Right atrium auricular region (tissue), 2 donors: Measurements from ENCODE around the gene ZCCHC10. TPM values are rescaled to one million over a fixed set of nuclear protein-coding genes. Genes with fewer than 3 reads are reported as not detected.

Experiments used
- DNase-seq: peaks from one replicate; pipeline ENCODE4 v3.0.0-alpha.2; 2019; ENCODE audit warnings: low spot score
- H3K27ac ChIP-seq, 2 donors: fragments of 200-600 bp; sonication (generic); 1 replicate in 1 of 2; 2 replicates in 1 of 2; pipeline ENCODE4 v1.5.1; 2016 to 2019
- H3K27me3 ChIP-seq, 2 donors: fragments of 200-600 bp; sonication (generic); one replicate each; pipeline versions ENCODE4 v1.5.1 to v1.6.0; 2017 to 2019
- H3K36me3 ChIP-seq: fragments of 200-600 bp; sonication (generic); one replicate; pipeline ENCODE4 v1.5.1; 2016
- H3K4me1 ChIP-seq, 2 donors: fragments of 200-600 bp; sonication (generic); one replicate each; pipeline versions ENCODE4 v1.5.1 to v1.6.0; 2017 to 2019
- H3K4me3 ChIP-seq, 2 donors: fragments of 200-600 bp; sonication (generic); 1 replicate in 1 of 2; 2 replicates in 1 of 2; pipeline ENCODE4 v1.5.1; 2017 to 2019; ENCODE audit warnings: mild to moderate bottlenecking in 1 of 2, moderate library complexity in 1 of 2
- H3K9me3 ChIP-seq, 2 donors: fragments of 200-600 bp; sonication (generic); one replicate each; pipeline ENCODE4 v1.5.1; 2019
- CTCF ChIP-seq, 2 donors: fragments of 200-600 bp; sonication (generic); IDR thresholded peaks; one replicate each; pipeline ENCODE4 v1.5.1; 2019; ENCODE audit warnings: antibody characterized with exemption in 2 of 2
- total RNA-seq, 2 donors: library from RNA; depleted of rRNA; stranded (reverse); fragments of >200 nt; gene quantifications; one replicate each; pipeline ENCODE4 v1.1.0, GENCODE V29; 2016

The ZCCHC10 gene
- total RNA-seq, 2 donors from 2014 or later = 18.4 to 18.8 TPM

GRCh38 chr5:133035224-133035623 is 8.9 kb upstream of the ZCCHC10 start:
- no peak for DNase-seq
- no peaks in the 10 kb centered on the region for H3K36me3 ChIP-seq
- no peak for TF ChIP-seq CTCF (IDR thresholded peaks at IDR 0.05)
- no peaks in the 10 kb centered on the region for H3K4me1 ChIP-seq
- H3K27me3 ChIP-seq = no peaks in the 10 kb centered on the region
- no peak overlapping the region for H3K27ac ChIP-seq
- no peak overlapping the region for H3K4me3 ChIP-seq
- no peaks in the 10 kb centered on the region for H3K9me3 ChIP-seq

- no peaks in the 10 kb centered on the region for H3K4me1 ChIP-seq
- no peak for DNase-seq
- no peak overlapping the region for H3K27ac ChIP-seq
- no peaks in the 10 kb centered on the region for H3K27me3 ChIP-seq
- H3K4me3 ChIP-seq = no peak overlapping the region
- no peaks in the 10 kb centered on the region for H3K36me3 ChIP-seq
- no peak for TF ChIP-seq CTCF (IDR thresholded peaks at IDR 0.05)
- no peaks in the 10 kb centered on the region for H3K9me3 ChIP-seq
Observed at GRCh38 chr5:133034064-133034463, 7.7 kb upstream of the ZCCHC10 start.

GRCh38 chr5:133032852-133033742 is 6.7 kb upstream of the ZCCHC10 start:
- Histone ChIP-seq H3K4me1 (no peaks in the 10 kb centered on the region), H3K4me3 (no peak overlapping the region), H3K27ac (no peak overlapping the region), H3K36me3 (no peaks in the 10 kb centered on the region), H3K27me3 (no peaks in the 10 kb centered on the region), H3K9me3 (no peaks in the 10 kb centered on the region)
- TF ChIP-seq CTCF (IDR thresholded peaks at IDR 0.05) = no peak
- no peak for DNase-seq

- H3K36me3 ChIP-seq = no peaks in the 10 kb centered on the region
- no peaks in the 10 kb centered on the region for H3K9me3 ChIP-seq
- H3K4me1 ChIP-seq = peaks cover 0 to 4% of the 10 kb centered on the region in 2 donors
- no peak overlapping the region for H3K27ac ChIP-seq
- no peak for TF ChIP-seq CTCF (IDR thresholded peaks at IDR 0.05)
- H3K4me3 ChIP-seq = no peak overlapping the region
- DNase-seq = no peak
- no peaks in the 10 kb centered on the region for H3K27me3 ChIP-seq
Observed at GRCh38 chr5:133030343-133031005, 4.1 kb upstream of the ZCCHC10 start.

- no peak for TF ChIP-seq CTCF (IDR thresholded peaks at IDR 0.05)
- Histone ChIP-seq H3K27me3 (no peaks in the 10 kb centered on the region), H3K4me3 (no peak overlapping the region), H3K36me3 (no peaks in the 10 kb centered on the region), H3K9me3 (no peaks in the 10 kb centered on the region), H3K27ac (no peak overlapping the region), H3K4me1 (peaks cover 0 to 15% of the 10 kb centered on the region in 2 donors)
- no peak for DNase-seq
Observed at GRCh38 chr5:133029416-133029815, 3.1 kb upstream of the ZCCHC10 start.
